AG04449 (cell line): Measurements from ENCODE around the gene CTNNA3.

Source experiments
- CTCF ChIA-PET: fragments of 350-600 bp; formaldehyde crosslinking; extraction: SDS; loops from one replicate; lab custom pipeline; 2021; ENCODE audit warnings: antibody characterized with exemption; lab: Yijun Ruan, JAX
- POLR2A ChIA-PET: fragments of 400-600, 350-600 bp; formaldehyde crosslinking; extraction: SDS; loops from one replicate; lab custom pipeline; 2020; ENCODE audit warnings: antibody characterized with exemption, inconsistent platforms; lab: Yijun Ruan, JAX
- DNase-seq: peaks from one replicate; pipeline ENCODE4 v3.0.0-alpha.2; 2010; ENCODE audit warnings: low read depth, low spot score
- H3K4me3 ChIP-seq: 2 replicates; pipeline ENCODE4 v1.5.1; 2011; ENCODE audit warnings: low read depth, mild to moderate bottlenecking, control low read depth, low read length
- TF ChIP-seq, protein P1 (sequence below): IDR thresholded peaks from one replicate; pipeline ENCODE4 v1.5.1; 2011; ENCODE audit warnings: mild to moderate bottlenecking, moderate library complexity, low read length, control low read depth, inconsistent platforms; ENCODE audit not compliant: insufficient read depth; ENCODE audit errors: missing control alignments

CTNNA3 gene

DNA sequence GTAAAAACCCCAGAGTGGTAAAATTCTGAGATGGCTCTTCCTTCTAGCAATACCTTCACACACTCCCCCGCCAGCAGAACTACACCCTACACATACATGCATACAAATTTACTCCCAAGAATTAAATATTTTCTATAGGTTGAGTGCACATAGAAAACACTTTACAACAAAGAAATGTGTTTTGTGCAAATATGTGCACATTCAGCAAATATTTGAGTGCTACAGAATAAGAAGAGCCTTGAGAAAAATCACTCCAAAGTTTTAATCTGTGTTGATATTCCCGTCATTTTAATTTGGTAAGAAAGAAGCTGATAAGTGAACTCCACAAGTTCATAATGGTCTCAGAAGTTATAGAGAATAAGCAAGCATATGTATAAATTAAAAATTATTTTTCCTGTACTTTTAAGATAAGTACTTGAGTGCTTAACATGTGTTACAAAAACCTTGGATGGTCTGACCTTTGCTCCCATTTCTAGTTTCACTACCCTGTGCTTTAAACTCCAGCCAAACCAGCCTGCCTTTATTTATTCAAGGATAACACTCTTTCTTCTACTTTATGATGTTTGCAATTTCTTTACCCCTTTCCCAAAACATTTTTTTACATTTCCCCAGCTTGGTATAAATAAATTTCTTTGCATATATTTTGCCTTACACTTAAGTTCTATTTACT is 1503.7 kb downstream of the CTNNA3 start:
- CTCF ChIA-PET, result no interaction called here
- POLR2A ChIA-PET, result no interaction called here
- TF ChIP-seq, protein P1, sequence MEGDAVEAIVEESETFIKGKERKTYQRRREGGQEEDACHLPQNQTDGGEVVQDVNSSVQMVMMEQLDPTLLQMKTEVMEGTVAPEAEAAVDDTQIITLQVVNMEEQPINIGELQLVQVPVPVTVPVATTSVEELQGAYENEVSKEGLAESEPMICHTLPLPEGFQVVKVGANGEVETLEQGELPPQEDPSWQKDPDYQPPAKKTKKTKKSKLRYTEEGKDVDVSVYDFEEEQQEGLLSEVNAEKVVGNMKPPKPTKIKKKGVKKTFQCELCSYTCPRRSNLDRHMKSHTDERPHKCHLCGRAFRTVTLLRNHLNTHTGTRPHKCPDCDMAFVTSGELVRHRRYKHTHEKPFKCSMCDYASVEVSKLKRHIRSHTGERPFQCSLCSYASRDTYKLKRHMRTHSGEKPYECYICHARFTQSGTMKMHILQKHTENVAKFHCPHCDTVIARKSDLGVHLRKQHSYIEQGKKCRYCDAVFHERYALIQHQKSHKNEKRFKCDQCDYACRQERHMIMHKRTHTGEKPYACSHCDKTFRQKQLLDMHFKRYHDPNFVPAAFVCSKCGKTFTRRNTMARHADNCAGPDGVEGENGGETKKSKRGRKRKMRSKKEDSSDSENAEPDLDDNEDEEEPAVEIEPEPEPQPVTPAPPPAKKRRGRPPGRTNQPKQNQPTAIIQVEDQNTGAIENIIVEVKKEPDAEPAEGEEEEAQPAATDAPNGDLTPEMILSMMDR, result no peak

DNA sequence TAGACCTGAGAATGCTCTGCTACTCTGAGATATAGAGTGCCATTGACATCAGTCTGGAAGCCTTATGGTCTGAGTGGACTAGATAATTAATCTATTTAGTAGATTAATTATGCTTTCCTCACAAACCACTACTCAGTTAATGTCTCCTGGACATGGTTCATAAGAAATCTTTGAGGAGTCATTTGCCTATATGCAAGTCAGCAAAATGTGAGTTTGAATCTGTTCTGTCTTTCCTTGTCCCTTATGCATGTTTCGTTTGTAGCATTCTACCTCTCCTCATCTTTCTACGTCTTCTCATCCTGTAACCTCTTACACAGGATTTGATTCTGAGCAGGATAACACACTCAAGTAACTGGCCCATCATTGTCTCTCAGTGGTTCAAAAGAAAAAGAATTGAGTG is 1505.6 kb downstream of the CTNNA3 start:
- ChIA-PET POLR2A (no interaction called here), CTCF (no interaction called here)
- no peak overlapping the region for H3K4me3 ChIP-seq
- TF ChIP-seq, protein P1, result no peak
- DNase-seq, result no peak

More for the DNA sequence above, 1503.7 kb downstream of the CTNNA3 start:
- no peak for DNase-seq
- H3K4me3 ChIP-seq, result no peak overlapping the region

DNA sequence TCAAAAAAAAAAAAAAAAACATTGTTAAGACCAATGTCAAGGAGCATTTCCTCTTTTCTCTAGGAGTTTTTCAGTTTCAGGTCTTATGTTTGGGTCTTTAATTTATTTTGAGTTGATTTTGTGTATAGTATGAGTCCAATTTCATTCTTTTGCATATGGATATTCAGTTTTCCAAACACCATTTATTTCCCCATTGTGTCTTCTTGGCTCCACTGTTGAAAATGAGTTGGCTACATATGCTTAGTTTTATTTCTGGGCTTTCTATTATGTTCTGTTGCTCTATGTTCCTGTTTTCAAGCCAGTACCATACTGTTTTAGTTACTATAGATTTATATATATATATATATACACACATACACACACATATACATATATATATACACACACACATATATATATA is 1506.7 kb downstream of the CTNNA3 start:
- ChIA-PET POLR2A (no interaction called here), CTCF (no interaction called here)
- no peak for DNase-seq
- TF ChIP-seq, protein P1, result no peak
- H3K4me3 ChIP-seq, result no peak overlapping the region

DNA sequence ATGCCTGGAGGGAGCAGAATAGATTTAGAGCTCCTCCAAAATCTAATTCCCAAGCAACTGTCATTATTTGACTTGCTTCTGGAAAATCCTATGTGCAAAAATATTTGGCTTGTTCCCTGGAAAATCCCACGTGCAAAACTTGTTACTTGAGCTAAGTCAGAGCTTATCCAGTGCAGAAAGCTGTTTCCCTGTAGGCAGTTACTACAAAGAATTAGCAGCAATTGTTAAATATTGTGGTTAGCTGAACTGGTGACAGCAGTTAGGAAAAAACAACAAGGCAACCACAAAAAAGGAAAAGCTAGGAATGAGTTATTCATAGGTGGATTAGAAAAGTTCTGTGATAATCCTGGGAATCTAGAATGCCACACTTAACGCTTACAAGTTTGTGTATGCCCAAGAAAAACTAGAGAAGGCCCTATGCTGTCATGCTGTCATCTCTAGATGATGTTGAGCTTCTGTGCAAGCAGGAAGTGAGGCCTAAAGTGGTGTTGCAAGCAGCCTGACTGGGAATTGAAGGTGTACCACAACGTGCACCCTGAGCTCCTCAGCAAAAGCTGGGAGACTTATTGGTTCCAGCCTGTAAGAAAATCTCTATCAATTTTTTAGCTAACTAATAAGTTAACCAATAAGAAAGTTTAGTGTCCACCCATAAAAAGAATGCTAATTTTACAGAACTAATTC is 1508.8 kb downstream of the CTNNA3 start:
- H3K4me3 ChIP-seq, result no peak overlapping the region
- DNase-seq, result no peak
- ChIA-PET POLR2A (no interaction called here), CTCF (interaction anchor here (0.8 kb wide), 1 partner anchor 740 kb away, joined by 3 read pairs; no protein-coding TSS in a partner anchor)
- TF ChIP-seq, protein P1, result no peak

DNA sequence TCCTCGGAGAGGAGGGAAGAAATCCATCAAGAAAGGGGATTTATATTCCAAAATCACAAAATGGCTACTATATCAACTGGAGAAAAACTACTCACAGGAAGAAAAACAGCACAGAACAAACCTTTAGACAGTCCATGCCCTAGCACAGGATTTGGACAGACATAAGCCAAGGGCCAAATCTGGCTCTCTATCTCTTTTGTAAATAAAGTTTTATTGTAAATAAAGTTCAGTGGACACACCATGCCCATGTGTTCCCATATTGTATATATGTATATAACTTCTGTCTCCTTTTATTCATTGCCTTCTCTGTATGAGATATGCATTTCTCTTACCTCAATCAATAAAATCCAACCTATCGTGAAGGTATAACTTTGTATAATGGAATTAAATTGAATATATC is 1513.0 kb downstream of the CTNNA3 start:
- DNase-seq, result no peak
- CTCF ChIA-PET, result no interaction called here
- POLR2A ChIA-PET, result no interaction called here
- TF ChIP-seq, protein P1, result no peak
- H3K4me3 ChIP-seq, result no peak overlapping the region

DNA sequence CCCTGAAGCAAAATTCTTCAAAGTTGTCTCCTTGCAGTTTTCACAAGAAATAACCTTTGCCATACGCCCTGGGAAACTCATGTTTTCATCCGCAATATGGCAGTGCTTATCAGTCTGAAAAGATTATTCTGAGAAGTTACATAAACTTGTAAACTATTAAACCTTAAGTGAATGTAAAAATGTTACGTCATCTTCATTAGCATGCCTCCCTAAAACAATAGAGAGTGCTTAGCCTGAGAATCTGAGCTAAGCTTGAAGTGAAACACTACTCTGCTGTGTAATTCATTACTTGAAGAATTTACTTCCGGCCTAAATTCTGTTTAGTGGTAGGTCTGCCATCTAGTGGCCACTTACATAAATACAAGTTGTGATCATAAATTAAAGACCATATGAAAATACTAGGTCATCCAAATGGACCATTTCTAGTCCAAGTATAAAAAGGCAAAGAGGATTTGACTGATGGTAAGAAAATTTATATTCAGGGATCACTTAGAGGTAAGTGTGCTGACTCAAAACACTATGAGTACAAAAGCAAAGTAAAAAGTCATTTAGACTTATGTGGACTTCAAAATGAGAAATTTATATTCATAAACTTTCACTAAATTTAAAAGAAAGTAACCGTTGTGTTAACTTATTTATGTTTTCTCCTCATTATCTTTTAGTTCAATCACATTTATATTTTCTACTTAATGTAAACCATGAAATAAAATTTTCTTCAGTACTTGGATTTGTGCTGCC is 1515.2 kb downstream of the CTNNA3 start:
- ChIA-PET POLR2A (no interaction called here), CTCF (interaction anchor here (0.6 to 1.4 kb wide), 3 partner anchors 566 to 751 kb away, joined by 3 to 4 read pairs (median 3); no protein-coding TSS in a partner anchor)

More for the DNA sequence above, 1515.2 kb downstream of the CTNNA3 start:
- no peak overlapping the region for H3K4me3 ChIP-seq
- DNase-seq, result peak; percentile 7
- TF ChIP-seq, protein P1, result peak; percentile 17
